H9 (cell line): ENCODE data around the gene EFNB3. TPM values are rescaled to one million over a fixed set of nuclear protein-coding genes. Genes with fewer than 3 reads are reported as not detected.

Experiments
- DNase-seq: peaks from one replicate; pipeline ENCODE4 v3.0.0-alpha.2; 2017
- H2AFZ ChIP-seq: one replicate; pipeline ENCODE4 v1.6.1; 2013; ENCODE audit warnings: mild to moderate bottlenecking, low read length, control low read depth, moderate library complexity
- H2AK5ac ChIP-seq: 2 replicates; pipeline ENCODE4 v1.6.1; 2013; ENCODE audit warnings: low read length, control low read depth, mixed read lengths; ENCODE audit not compliant: insufficient read length
- H2BK120ac ChIP-seq: one replicate; pipeline ENCODE4 v1.6.1; 2013; ENCODE audit warnings: low read depth, mild to moderate bottlenecking, low read length, control low read depth, inconsistent platforms; ENCODE audit not compliant: poor library complexity, severe bottlenecking
- H2BK12ac ChIP-seq: 2 replicates; pipeline ENCODE4 v1.6.1; 2013; ENCODE audit warnings: low read length, control low read depth, mixed read lengths, low read depth; ENCODE audit not compliant: insufficient read length
- H2BK15ac ChIP-seq: 2 replicates; pipeline ENCODE4 v1.6.1; 2013; ENCODE audit warnings: low read depth, low read length, control low read depth
- H2BK20ac ChIP-seq: one replicate; pipeline ENCODE4 v1.6.1; 2013; ENCODE audit warnings: low read depth, mild to moderate bottlenecking, low read length, control low read depth, inconsistent platforms; ENCODE audit not compliant: poor library complexity, severe bottlenecking
- H2BK5ac ChIP-seq: 2 replicates; pipeline ENCODE4 v1.6.1; 2013; ENCODE audit warnings: low read length, control low read depth, mixed read lengths; ENCODE audit not compliant: insufficient read length
- H3K14ac ChIP-seq: 2 replicates; pipeline ENCODE4 v1.6.1; 2013; ENCODE audit warnings: low read length, control low read depth; ENCODE audit not compliant: insufficient read depth
- H3K18ac ChIP-seq: 2 replicates; pipeline ENCODE4 v1.6.1; 2013; ENCODE audit warnings: low read depth, mild to moderate bottlenecking, mixed read lengths, low read length, control low read depth; ENCODE audit not compliant: insufficient read length
- H3K23ac ChIP-seq: 2 replicates; pipeline ENCODE4 v1.6.1; 2013; ENCODE audit warnings: low read length, control low read depth, mixed read lengths, low read depth; ENCODE audit not compliant: insufficient read length
- H3K23me2 ChIP-seq: 2 replicates; pipeline ENCODE4 v1.6.1; 2013; ENCODE audit warnings: low read depth, mild to moderate bottlenecking, mixed read lengths, low read length, control low read depth; ENCODE audit not compliant: insufficient read length, poor library complexity, severe bottlenecking
- H3K27ac ChIP-seq: 2 replicates; pipeline ENCODE4 v1.5.1; 2013; ENCODE audit warnings: low read length, control low read depth, mixed read lengths, low read depth; ENCODE audit not compliant: insufficient read length
- H3K27me3 ChIP-seq: 2 replicates; pipeline ENCODE4 v1.6.1; 2013; ENCODE audit warnings: low read length, control low read depth, inconsistent platforms; ENCODE audit not compliant: insufficient read depth
- H3K4ac ChIP-seq: 2 replicates; pipeline ENCODE4 v1.6.1; 2013; ENCODE audit warnings: low read depth, mild to moderate bottlenecking, control low read depth, inconsistent platforms, low read length, moderate library complexity
- H3K4me1 ChIP-seq: 2 replicates; pipeline ENCODE4 v1.6.1; 2013; ENCODE audit warnings: low read length, control low read depth, inconsistent platforms; ENCODE audit not compliant: insufficient read depth
- H3K4me2 ChIP-seq: 2 replicates; pipeline ENCODE4 v1.6.1; 2013; ENCODE audit warnings: low read length, control low read depth, mixed read lengths; ENCODE audit not compliant: insufficient read length, insufficient read depth
- H3K56ac ChIP-seq: 2 replicates; pipeline ENCODE4 v1.6.1; 2013; ENCODE audit warnings: low read depth, mild to moderate bottlenecking, mixed read lengths, low read length, control low read depth; ENCODE audit not compliant: insufficient read length
- H3K79me1 ChIP-seq: 2 replicates; pipeline ENCODE4 v1.6.1; 2013; ENCODE audit warnings: low read depth, mild to moderate bottlenecking, moderate library complexity, low read length, control low read depth, inconsistent platforms; ENCODE audit not compliant: insufficient read depth, poor library complexity, severe bottlenecking
- H3K79me2 ChIP-seq: 2 replicates; pipeline ENCODE4 v1.6.1; 2013; ENCODE audit warnings: low read length, control low read depth, inconsistent platforms; ENCODE audit not compliant: insufficient read depth
- H3K9ac ChIP-seq: 2 replicates; pipeline ENCODE4 v1.6.1; 2013; ENCODE audit warnings: low read length, control low read depth, mixed read lengths; ENCODE audit not compliant: insufficient read length; ENCODE audit errors: extremely low read depth
- H3K9me3 ChIP-seq: one replicate; pipeline ENCODE4 v1.6.1; 2013; ENCODE audit warnings: low read depth, low read length, inconsistent platforms; ENCODE audit not compliant: control insufficient read depth
- H3T11ph ChIP-seq: one replicate; pipeline ENCODE4 v1.6.1; 2013; ENCODE audit warnings: mild to moderate bottlenecking, low read length, control low read depth, inconsistent platforms
- H4K20me1 ChIP-seq: one replicate; pipeline ENCODE4 v1.6.1; 2013; ENCODE audit not compliant: control insufficient read depth, insufficient read length, insufficient read depth
- H4K5ac ChIP-seq: 2 replicates; pipeline ENCODE4 v1.6.1; 2013; ENCODE audit warnings: low read depth, mild to moderate bottlenecking, mixed read lengths, low read length, control low read depth; ENCODE audit not compliant: insufficient read length
- H4K8ac ChIP-seq: replicated peaks from 2 replicates; pipeline ENCODE4 v1.6.1; 2013; ENCODE audit warnings: low read length, control low read depth, mixed read lengths, low read depth; ENCODE audit not compliant: insufficient read length
- H4K91ac ChIP-seq: 2 replicates; pipeline ENCODE4 v1.6.1; 2013; ENCODE audit warnings: low read depth, mild to moderate bottlenecking, moderate library complexity, mixed read lengths, low read length, control low read depth; ENCODE audit not compliant: insufficient read length
- H3K27ac Mint-ChIP-seq, 3 experiments: 2 replicates in 2 of 3; 3 replicates in 1 of 3; pipeline ENCODE4 v1.8.0; 2020 to 2021; ENCODE audit warnings: mixed read lengths in 3 of 3, mild to moderate bottlenecking in 1 of 3, moderate library complexity in 1 of 3
- H3K27me3 Mint-ChIP-seq: 2 replicates; pipeline ENCODE4 v1.8.0; 2021; ENCODE audit warnings: low read depth, mild to moderate bottlenecking, moderate library complexity, mixed read lengths
- H3K36me3 Mint-ChIP-seq, 3 experiments: 2 replicates in 2 of 3; 3 replicates in 1 of 3; pipeline ENCODE4 v1.8.0; 2020 to 2021; ENCODE audit warnings: low read depth in 3 of 3, mixed read lengths in 3 of 3; ENCODE audit not compliant: insufficient read depth in 1 of 3
- H3K4me1 Mint-ChIP-seq, 2 experiments: 2 replicates each; pipeline ENCODE4 v1.8.0; 2020; ENCODE audit warnings: mixed read lengths in 2 of 2
- H3K4me3 Mint-ChIP-seq, 2 experiments: 2 replicates in 1 of 2; 3 replicates in 1 of 2; pipeline ENCODE4 v1.8.0; 2020 to 2021; ENCODE audit warnings: mild to moderate bottlenecking in 2 of 2, mixed read lengths in 2 of 2, moderate library complexity in 1 of 2
- H3K9me3 Mint-ChIP-seq, 2 experiments: 2 replicates in 1 of 2; 3 replicates in 1 of 2; pipeline ENCODE4 v1.8.0; 2020; ENCODE audit warnings: mild to moderate bottlenecking in 2 of 2, mixed read lengths in 2 of 2, moderate library complexity in 1 of 2
- WGBS: extraction: QIAGEN DNeasy Blood & Tissue Kit; methylation state at CpG from one replicate; pipeline ENCODE4 v1.1.7; 2013; ENCODE audit warnings: missing lambda C conversion rate, low lambda C conversion rate, mixed read lengths; ENCODE audit not compliant: insufficient read length; ENCODE audit errors: extremely low coverage; 5-methylcytosine and 5-hydroxymethylcytosine counted together
- total RNA-seq: library from RNA; stranded (reverse); gene quantifications from 2 replicates; pipeline ENCODE4 v1.2.1, GENCODE V29; 2021
- TF ChIP-seq, protein P1 (sequence below): fragments of 200-600 bp; sonication (generic); conservative IDR thresholded peaks from 3 replicates; pipeline ENCODE4 v1.8.0; 2021; ENCODE audit warnings: antibody characterized with exemption, mild to moderate bottlenecking

Gene EFNB3
- total RNA-seq, 1 experiment from 2014 or later, result 11.3 TPM

DNA sequence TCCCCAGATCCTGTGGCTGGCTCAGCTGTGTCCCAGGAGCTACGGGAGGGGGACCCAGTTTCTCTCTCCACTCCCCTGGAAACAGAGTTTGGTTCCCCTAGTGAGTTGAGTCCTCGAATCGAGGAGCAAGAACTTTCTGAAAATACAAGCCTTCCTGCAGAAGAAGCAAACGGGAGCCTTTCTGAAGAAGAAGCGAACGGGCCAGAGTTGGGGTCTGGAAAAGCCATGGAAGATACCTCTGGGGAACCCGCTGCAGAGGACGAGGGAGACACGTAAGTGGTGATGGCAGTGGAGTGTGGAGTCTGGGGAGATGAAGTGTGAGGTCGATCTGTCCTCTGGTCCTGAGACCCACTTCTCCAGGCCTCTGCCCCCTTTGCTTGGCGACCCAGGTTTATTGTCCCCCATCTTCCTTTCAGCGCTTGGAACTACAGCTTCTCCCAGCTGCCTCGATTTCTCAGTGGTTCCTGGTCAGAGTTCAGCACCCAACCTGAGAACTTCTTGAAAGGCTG, 16.1 kb upstream of the EFNB3 start:
- Mint-ChIP-seq H3K4me3 (peak overlapping the region; percentile 94 to 97), H3K27me3 (no peaks in the 10 kb centered on the region), H3K4me1 (peaks cover 25 to 26% of the 10 kb centered on the region in 2 experiments), H3K27ac (peak overlapping the region; percentile 92 to 97 (median 94); a peak in 6 of 7 replicates), H3K36me3 (peaks cover 18 to 41% (median 35%) of the 10 kb centered on the region in 3 experiments), H3K9me3 (no peaks in the 10 kb centered on the region; a peak in 1 of 5 replicates)
- TF ChIP-seq, protein P1, sequence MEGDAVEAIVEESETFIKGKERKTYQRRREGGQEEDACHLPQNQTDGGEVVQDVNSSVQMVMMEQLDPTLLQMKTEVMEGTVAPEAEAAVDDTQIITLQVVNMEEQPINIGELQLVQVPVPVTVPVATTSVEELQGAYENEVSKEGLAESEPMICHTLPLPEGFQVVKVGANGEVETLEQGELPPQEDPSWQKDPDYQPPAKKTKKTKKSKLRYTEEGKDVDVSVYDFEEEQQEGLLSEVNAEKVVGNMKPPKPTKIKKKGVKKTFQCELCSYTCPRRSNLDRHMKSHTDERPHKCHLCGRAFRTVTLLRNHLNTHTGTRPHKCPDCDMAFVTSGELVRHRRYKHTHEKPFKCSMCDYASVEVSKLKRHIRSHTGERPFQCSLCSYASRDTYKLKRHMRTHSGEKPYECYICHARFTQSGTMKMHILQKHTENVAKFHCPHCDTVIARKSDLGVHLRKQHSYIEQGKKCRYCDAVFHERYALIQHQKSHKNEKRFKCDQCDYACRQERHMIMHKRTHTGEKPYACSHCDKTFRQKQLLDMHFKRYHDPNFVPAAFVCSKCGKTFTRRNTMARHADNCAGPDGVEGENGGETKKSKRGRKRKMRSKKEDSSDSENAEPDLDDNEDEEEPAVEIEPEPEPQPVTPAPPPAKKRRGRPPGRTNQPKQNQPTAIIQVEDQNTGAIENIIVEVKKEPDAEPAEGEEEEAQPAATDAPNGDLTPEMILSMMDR, result no peak
- Histone ChIP-seq H3T11ph (no peak overlapping the region), H3K79me1 (no peaks in the 10 kb centered on the region), H3K27ac (no peak overlapping the region), H3K27me3 (no peaks in the 10 kb centered on the region), H4K91ac (no peak overlapping the region), H3K9ac (peak overlapping the region; percentile 80), H4K20me1 (no peaks in the 10 kb centered on the region), H3K23ac (no peak overlapping the region), H3K14ac (no peak overlapping the region; the same call in 1 of the 2 replicates), H4K5ac (no peak overlapping the region), H2AK5ac (no peak overlapping the region), H3K18ac (no peak overlapping the region), H2BK5ac (no peak overlapping the region), H2BK15ac (no peak overlapping the region), H3K56ac (no peak overlapping the region), H2BK12ac (no peak overlapping the region), H2BK120ac (no peak overlapping the region), H4K8ac (no peak overlapping the region), H2BK20ac (no peak overlapping the region), H3K9me3 (no peaks in the 10 kb centered on the region), H3K23me2 (peaks cover 18% of the 10 kb centered on the region), H3K4me1 (no peaks in the 10 kb centered on the region; the same call in 1 of the 2 replicates), H3K79me2 (peaks cover 19% of the 10 kb centered on the region), H2AFZ (no peak overlapping the region), H3K4me2 (peak overlapping the region; percentile 84), H3K4ac (no peak overlapping the region)
- no CpG with 5 or more reads among the region's 13 CpGs for WGBS
- DNase-seq, result no peak
